ENCODE measurements around the gene SFTA2. TPM values are rescaled to one million over a fixed set of nuclear protein-coding genes. Genes with fewer than 3 reads are reported as not detected.
"Not testable (repeated sequence)": the region's sequence is repeated elsewhere in the genome, so short reads cannot be mapped to it uniquely, and the experiment has no call there.

Gene SFTA2
- total RNA-seq, 1 donor from 2014 or later, result 2.8 TPM

DNA sequence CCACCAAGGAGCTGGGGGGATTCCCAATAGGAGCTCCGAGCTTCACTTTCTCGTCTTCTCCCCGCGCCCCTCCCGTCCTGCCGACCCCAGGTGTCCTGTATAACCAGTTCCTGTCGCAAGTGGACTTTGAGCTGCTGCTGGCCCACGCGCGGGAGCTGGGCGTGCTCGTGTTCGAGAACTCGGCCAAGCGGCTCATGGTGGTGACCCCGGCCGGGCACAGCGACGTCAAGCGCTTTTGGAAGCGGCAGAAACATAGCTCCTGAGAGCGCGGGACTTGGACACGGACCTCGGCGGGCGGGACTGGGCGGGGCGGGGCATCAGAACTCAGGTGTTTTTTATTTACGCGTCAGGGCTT lies 18.3 kb downstream of the SFTA2 start:
- Mint-ChIP-seq H3K4me1 (ENCODE audit: unreplicated experiment) (peaks cover 8% of the 10 kb centered on the region), H3K9me3 (ENCODE audit: unreplicated experiment) (no peaks in the 10 kb centered on the region), H3K27me3 (ENCODE audit: unreplicated experiment) (peaks cover 3% of the 10 kb centered on the region), H3K4me3 (ENCODE audit: unreplicated experiment) (no peak overlapping the region), H3K27ac (ENCODE audit: unreplicated experiment) (no peak overlapping the region), H3K36me3 (ENCODE audit: low read depth, unreplicated experiment) (peaks cover 20% of the 10 kb centered on the region)
- no peak for DNase-seq (ENCODE audit: low spot score)
- TF ChIP-seq, protein P1, sequence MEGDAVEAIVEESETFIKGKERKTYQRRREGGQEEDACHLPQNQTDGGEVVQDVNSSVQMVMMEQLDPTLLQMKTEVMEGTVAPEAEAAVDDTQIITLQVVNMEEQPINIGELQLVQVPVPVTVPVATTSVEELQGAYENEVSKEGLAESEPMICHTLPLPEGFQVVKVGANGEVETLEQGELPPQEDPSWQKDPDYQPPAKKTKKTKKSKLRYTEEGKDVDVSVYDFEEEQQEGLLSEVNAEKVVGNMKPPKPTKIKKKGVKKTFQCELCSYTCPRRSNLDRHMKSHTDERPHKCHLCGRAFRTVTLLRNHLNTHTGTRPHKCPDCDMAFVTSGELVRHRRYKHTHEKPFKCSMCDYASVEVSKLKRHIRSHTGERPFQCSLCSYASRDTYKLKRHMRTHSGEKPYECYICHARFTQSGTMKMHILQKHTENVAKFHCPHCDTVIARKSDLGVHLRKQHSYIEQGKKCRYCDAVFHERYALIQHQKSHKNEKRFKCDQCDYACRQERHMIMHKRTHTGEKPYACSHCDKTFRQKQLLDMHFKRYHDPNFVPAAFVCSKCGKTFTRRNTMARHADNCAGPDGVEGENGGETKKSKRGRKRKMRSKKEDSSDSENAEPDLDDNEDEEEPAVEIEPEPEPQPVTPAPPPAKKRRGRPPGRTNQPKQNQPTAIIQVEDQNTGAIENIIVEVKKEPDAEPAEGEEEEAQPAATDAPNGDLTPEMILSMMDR (IDR thresholded peaks at IDR 0.05; ENCODE audit: unreplicated experiment), result no peak

DNA sequence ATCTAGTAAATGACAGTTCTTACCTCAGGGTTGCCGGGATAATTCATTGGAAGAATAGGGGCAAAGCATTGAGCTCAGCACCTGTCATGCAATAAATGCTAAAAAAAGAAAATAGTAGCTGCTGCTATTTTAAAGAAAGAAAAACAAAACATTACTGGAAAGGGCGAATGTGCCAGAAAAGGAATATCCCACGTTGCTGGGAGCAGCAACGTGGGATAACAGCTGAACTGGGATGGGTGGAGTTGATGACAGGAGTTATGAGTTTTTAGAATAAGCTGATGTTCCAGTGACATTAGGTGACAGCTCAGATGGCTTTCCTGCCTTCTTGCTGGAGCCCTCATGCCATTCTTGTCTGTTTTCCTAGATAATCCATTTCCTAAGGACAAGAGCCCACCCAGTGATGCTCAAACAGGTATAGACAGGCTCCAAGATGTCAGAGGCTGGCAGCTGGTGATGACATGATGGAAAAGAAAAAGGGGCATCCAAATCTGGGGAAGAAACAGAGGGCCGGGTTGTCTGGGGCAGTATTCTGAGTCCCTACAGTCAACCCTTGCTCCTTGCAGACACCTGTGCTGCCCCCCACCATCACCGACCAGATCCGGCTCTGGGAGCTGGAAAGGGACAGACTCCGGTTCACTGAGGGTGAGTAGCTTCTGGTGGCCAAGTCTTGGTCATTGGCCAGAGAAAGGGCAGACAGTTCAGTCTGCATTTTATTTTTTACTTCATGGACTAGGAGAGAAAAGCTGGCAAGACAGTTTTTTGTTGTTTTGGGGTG lies 19.0 kb downstream of the SFTA2 start:
- TF ChIP-seq, protein P1 (IDR thresholded peaks at IDR 0.05; ENCODE audit: unreplicated experiment), result no peak
- Mint-ChIP-seq H3K36me3 (ENCODE audit: low read depth, unreplicated experiment) (peaks cover 20% of the 10 kb centered on the region), H3K27ac (ENCODE audit: unreplicated experiment) (no peak overlapping the region), H3K9me3 (ENCODE audit: unreplicated experiment) (no peaks in the 10 kb centered on the region), H3K4me1 (ENCODE audit: unreplicated experiment) (peaks cover 14% of the 10 kb centered on the region), H3K4me3 (ENCODE audit: unreplicated experiment) (no peak overlapping the region), H3K27me3 (ENCODE audit: unreplicated experiment) (peaks cover 1% of the 10 kb centered on the region)
- DNase-seq (ENCODE audit: low spot score), result no peak

GRCh38 chr6:30910473-30910872 lies 21.5 kb downstream of the SFTA2 start:
- not testable (repeated sequence) for H3K27ac Mint-ChIP-seq (ENCODE audit: unreplicated experiment); DNase-seq (ENCODE audit: low spot score); H3K27me3 Mint-ChIP-seq (ENCODE audit: unreplicated experiment); H3K4me3 Mint-ChIP-seq (ENCODE audit: unreplicated experiment); H3K9me3 Mint-ChIP-seq (ENCODE audit: unreplicated experiment)
- Mint-ChIP-seq H3K4me1 (ENCODE audit: unreplicated experiment) (peaks cover 12% of the 10 kb centered on the region), H3K36me3 (ENCODE audit: low read depth, unreplicated experiment) (peaks cover 20% of the 10 kb centered on the region)

GRCh38 chr6:30908700-30909099 lies 23.3 kb downstream of the SFTA2 start:
- Mint-ChIP-seq H3K9me3 (ENCODE audit: unreplicated experiment) (no peaks in the 10 kb centered on the region), H3K27me3 (ENCODE audit: unreplicated experiment) (peaks cover 1% of the 10 kb centered on the region), H3K4me1 (ENCODE audit: unreplicated experiment) (peaks cover 11% of the 10 kb centered on the region)

GRCh38 chr6:30907758-30908591 lies 24.0 kb downstream of the SFTA2 start, which contains the start of gene GTF2H4:
GTF2H4 (plus strand) TSS chr6:30908207.
- no peaks in the 10 kb centered on the region for H3K9me3 Mint-ChIP-seq (ENCODE audit: unreplicated experiment)
- peak within 1 kb of the TSS; percentile 7 for H3K27ac Mint-ChIP-seq (ENCODE audit: unreplicated experiment)
- TF ChIP-seq, protein P1 (IDR thresholded peaks at IDR 0.05; ENCODE audit: unreplicated experiment), result no peak
- H3K4me3 Mint-ChIP-seq (ENCODE audit: unreplicated experiment), result peak within 1 kb of the TSS; percentile 98
- H3K36me3 Mint-ChIP-seq (ENCODE audit: low read depth, unreplicated experiment), result peaks cover 20% of the 10 kb centered on the region
- H3K27me3 Mint-ChIP-seq (ENCODE audit: unreplicated experiment), result peaks cover 1% of the 10 kb centered on the region
- peak; percentile 79 for DNase-seq (ENCODE audit: low spot score)
- peaks cover 11% of the 10 kb centered on the region for H3K4me1 Mint-ChIP-seq (ENCODE audit: unreplicated experiment)

More at GRCh38 chr6:30908700-30909099, 23.3 kb downstream of the SFTA2 start:
- H3K36me3 Mint-ChIP-seq (ENCODE audit: low read depth, unreplicated experiment), result peaks cover 20% of the 10 kb centered on the region
- peak overlapping the region; percentile 98 for H3K4me3 Mint-ChIP-seq (ENCODE audit: unreplicated experiment)
- TF ChIP-seq, protein P1 (IDR thresholded peaks at IDR 0.05; ENCODE audit: unreplicated experiment), result no peak
- no peak for DNase-seq (ENCODE audit: low spot score)
- H3K27ac Mint-ChIP-seq (ENCODE audit: unreplicated experiment), result no peak overlapping the region

DNA sequence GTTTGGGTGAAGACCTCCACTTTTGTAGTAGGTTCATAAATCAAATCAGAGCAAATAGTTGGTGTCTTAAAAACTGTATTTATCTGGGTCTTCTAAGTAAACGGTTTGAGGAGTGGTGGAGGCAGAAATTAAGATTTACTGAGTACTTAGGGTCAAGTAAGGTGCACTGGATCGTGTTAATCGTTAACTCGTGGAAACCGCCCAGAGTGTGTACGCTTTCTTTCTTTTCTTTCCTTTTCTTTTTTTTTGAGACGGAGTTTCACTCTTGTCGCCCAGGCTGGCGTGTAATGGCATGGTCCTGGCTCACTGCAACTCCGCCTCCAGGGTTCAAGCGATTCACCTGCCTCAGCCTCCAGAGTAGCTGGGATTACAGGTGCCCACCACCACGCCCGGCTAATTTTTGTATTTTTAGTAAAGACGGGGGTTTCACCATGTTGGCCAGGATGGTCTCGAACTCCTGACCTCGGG lies 24.6 kb downstream of the SFTA2 start:
- not testable (repeated sequence) for H3K27ac Mint-ChIP-seq (ENCODE audit: unreplicated experiment)
- peaks cover 17% of the 10 kb centered on the region for H3K36me3 Mint-ChIP-seq (ENCODE audit: low read depth, unreplicated experiment)
- peaks cover 11% of the 10 kb centered on the region for H3K4me1 Mint-ChIP-seq (ENCODE audit: unreplicated experiment)

More for the DNA sequence above, 24.6 kb downstream of the SFTA2 start:
- DNase-seq (ENCODE audit: low spot score); H3K27me3 Mint-ChIP-seq (ENCODE audit: unreplicated experiment); H3K9me3 Mint-ChIP-seq (ENCODE audit: unreplicated experiment): not testable (repeated sequence)
- H3K4me3 Mint-ChIP-seq (ENCODE audit: unreplicated experiment), result peak overlapping the region; percentile 87
